Stimulated activated CD4-positive, alpha-beta T cell treated with anti-CD3 and anti-CD28 coated beads, Interleukin-4, amount 100 ng/mL, for 4 hours (primary cell): ENCODE data around the gene GJC2.
"Not testable (repeated sequence)": the region's sequence is repeated elsewhere in the genome, so short reads cannot be mapped to it uniquely, and the experiment has no call there.

Source experiments
- DNase-seq, 2 experiments: peaks; one replicate each; pipeline ENCODE4 v3.0.0-alpha.2; 2020

Gene GJC2

GRCh38 chr1:228174482-228175315, 25.0 kb downstream of the GJC2 start:
- DNase-seq = no peak

- DNase-seq = no peak
Measured at GRCh38 chr1:228175316-228176023, 25.7 kb downstream of the GJC2 start.

DNA sequence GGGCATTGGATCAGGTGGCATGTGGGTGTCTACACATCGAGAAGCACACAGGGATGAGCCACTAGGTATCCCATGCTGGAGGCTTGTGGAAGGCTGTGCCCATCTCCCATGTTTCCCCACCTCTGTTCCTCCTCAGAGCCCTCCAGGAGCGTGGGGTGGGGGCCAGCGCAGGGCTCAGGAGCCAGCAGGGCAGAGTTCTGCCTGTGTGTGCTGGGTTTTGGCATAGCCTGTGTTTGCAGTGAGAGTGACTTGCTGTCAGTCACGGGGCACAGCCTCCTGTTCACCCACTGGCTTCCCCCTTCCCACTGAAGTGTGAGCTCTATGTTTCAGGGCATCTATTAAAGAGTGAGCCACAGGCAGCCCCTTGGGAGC, 26.3 kb downstream of the GJC2 start:
- no peak for DNase-seq

DNA sequence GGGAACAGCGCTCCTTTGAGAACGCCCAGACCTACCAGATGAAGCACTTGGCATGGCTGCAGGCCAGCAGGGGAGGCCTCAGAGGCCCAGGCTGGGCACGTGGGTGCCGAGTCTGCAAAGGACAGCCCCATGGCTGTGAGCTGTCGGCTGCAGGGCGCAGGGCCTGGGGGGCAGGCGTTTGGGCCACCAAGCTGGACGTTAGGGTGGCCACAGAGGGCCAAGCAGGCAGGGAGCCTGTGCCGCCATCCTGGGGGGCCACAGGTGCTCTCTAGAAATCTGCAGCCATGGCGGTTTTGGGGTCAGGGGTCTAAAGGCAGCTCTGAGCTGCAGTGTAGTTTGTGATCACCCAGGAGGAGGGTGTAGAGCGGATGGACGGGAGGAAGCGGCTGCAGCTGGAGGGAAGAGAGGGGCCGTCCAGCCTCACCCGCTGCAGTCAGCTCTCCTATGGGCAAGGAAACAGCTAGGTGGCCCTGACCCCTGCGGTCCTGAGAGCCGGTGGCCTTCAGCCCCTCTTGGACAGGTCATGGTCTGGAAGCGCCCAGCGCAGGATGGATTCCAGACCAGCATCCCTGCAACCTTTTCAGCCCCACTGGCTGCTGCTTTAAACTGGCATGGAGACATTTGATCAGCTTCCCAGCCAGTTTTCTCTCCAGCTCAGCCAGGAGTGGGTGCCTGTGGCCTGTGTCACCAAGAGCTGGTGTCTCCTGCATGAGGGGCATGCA, 26.9 kb downstream of the GJC2 start:
- DNase-seq = no peak

DNA sequence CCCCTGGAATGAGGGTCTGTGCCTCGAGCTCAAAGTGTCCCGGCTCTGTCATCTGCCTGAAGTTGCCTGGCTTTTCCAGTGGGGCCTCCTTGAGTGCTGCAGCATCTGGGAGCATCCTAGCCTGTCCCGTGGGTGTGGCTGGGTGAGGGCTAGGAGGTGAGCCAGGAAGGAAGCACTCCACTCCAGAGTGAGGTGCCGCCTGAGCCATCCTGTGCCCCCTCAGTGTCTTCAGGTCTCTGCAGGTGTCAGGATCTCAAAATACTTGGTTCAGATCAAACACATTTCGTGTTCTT, 27.4 kb downstream of the GJC2 start:
- DNase-seq = no peak

GRCh38 chr1:228177721-228178710, 28.3 kb downstream of the GJC2 start:
- DNase-seq = no peak

DNA sequence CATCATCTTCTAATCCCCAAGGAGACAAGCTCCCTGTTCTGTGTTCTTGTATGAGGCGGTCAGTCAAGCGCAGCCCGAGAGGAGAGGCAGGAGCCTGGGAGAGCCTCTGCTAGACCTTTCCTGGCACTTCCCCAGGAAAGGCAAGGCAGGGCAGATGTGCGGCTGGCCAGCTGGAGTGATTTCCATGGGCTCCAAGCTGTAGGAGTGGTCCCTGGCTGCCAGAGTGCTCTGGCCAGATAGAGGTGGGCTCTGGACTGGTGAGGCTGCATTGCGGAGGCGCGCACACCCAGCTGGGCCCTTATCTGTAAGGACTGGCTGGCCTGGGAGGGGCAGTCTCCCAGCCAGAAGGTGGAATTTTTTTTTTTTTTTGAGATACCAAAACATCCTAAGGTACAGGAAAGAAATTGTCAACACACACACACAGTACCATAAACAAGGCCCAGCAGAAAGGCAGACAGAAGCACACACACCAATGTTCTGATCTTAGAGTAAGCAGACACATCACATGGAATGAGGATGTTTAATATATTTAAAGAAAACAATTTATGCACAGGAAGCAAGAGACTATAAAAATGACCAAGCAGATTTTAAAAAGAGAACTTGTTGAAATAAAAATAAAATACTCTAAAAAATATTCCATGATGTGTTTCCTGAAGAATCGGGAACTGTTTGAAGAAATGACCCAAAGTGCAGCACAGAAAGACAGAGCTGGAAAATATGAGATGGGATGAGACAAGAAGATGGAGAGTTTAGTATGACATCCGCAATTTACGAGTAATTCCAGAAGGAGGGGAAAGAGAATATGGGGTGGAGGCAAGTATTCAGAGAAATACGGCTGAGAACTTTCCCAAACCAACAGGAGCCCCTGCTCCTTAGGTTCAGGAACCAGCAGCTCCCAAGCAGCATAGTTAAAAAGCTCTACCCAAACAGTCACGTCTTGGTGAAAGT, 29.3 kb downstream of the GJC2 start:
- DNase-seq = no peak

DNA sequence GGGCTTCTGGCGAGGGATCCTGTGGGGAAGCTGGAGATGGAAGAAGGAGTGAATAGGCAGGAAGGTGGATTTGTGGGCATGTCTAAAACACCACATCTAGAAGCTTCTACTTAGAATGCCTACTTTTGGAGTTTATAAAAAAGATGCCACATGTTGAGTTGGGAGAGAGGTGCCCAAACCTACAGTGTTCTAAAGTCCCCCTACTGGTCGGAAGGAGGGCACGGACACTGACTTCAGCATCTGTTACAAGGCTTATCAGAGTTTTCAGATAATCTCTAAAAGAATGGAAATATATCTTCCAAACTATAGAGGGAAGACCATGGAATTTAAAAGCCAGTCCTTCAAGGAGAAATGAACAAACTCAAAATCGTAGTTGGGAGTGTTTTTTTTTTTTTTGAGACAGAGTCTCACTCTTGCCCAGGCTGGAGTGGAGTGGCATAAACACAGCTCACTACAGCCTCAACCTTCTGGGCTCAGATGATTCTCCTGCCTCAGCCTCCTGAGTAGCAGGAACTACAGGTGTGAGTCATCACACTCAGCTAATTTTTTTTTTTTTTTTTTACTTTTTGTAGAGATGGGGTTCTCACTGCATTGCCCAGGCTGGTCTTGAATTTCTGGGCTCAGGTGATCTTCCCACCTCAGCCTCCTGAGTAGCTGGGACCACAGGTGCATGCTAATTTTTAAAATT, 30.7 kb downstream of the GJC2 start:
- no peak for DNase-seq

DNA sequence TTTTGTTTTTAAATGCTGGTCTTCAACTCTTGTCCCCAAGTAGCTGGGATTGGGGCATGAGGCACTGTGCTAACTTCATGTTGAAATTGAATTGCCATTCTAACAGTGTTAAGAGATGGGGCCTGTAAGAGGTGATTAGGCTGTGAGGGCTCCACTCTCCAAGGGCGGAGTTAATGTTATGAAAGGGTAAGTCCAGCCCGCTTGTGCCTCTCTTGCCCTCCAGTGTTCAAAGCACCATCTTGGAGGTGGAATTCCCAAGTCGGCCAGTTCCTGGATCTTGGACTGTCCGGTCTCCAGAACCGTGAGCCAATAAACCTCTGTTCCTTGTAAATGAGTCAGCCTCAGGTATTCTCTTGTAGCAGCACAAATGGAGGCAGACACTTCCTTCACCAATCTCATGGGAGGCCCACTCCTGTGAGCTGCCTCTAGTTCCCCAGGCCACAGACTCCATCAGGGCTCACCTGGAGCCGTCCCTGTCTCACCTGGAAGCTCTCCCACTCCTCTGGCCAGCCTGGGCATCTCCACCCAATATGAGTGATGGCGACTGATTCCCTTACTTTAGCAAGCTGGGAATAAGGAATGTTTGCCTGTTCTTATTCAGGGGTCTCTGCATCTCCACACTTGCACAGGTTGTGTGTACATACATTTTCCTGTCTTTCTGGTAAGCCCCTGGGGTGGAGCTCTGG, 31.4 kb downstream of the GJC2 start:
- DNase-seq = no peak

DNA sequence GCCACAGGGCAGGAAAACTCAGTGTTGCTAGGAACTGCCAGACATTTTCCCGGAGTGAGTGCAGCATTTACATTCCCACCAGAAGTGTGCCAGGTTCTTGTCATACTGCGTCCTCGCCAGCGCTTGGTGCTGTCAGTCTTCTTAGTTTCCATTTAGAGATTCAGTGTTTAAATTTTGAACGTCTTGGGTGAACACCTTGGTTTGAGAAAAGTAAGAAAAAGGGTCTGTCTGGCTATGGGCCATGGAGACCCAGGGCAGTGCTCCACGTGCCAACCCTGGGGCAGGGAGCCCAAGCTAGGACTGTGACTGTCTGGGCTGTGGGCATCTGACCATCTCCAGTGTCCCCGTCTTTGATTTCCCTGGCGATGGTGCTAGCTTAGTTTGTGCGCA, 31.9 kb downstream of the GJC2 start:
- DNase-seq = no peak

GRCh38 chr1:228182296-228183030, 32.7 kb downstream of the GJC2 start:
- DNase-seq = no peak

DNA sequence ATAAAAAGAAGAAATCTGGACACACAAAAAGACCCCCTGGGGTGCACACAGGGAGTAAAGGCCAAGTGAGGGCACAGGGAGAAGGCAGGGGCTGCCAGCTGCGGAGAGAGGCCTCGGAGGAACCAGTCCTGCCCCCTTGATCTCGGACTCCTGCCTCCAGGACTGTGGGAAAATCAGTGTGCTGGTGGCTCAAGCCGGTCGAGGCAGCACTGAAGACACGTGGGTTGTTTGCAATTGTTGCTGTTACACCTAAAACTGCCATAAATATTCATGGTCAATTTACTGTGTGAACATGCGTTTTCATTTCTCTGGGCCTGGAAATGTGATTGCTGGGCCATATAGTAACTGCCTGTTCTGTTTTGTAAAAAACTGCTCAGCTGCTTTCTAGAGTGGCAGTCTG, 34.4 kb downstream of the GJC2 start:
- no peak for DNase-seq

GRCh38 chr1:228185641-228185965, 35.9 kb downstream of the GJC2 start:
- DNase-seq = no peak

GRCh38 chr1:228188249-228188648, 38.5 kb downstream of the GJC2 start:
- not testable (repeated sequence) for DNase-seq

GRCh38 chr1:228190182-228190581, 40.5 kb downstream of the GJC2 start:
- no peak for DNase-seq

- no peak for DNase-seq
Measured at GRCh38 chr1:228190778-228191177, 41.0 kb downstream of the GJC2 start.

- no peak for DNase-seq
Measured at GRCh38 chr1:228194436-228194835, 44.7 kb downstream of the GJC2 start.

DNA sequence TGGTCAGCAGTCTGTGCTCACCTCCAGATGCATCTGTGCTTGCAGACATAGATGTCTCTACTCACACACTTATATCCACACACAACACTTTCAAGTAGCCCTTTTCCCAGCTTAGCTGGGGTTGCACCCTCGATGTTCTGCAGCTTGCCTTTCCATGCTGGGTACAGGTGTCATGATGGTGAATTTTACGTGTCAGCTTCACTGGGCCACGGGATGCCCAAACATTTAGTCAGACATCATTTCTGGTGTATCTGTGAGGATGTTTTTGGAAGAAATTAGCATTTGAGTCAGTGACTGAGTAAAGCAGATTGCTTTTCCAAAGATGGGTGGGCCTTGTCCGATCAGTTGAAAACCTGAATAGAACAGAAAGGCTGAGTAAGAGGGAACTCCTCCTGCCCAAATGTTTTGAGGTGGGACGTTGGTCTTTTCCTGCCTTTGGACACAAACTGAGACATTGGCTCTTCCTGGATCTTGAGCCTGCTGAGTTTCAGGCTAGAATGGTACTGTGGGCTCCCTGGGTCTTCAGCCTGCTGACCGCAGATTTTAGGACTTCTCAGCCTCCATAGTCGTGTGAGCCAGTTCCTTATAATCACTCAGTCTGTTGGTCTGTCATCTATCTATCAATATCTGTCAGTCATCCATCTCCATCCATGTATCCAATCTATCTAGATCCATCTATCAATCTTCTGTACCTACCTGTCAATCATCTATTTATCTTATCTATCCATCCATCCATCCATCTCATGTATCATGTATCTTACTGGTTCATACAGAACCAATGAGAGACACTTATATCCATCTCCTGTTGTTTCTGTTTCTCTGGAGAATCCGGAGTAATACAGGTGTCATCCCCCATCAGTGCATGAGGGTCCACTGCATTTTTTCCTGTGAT, 45.4 kb downstream of the GJC2 start:
- no peak for DNase-seq
